ENCODE data around the gene SAP30BP.

Gene SAP30BP

GRCh38 chr17:75668489-75668888 is 1.4 kb downstream of the SAP30BP start:
- Histone ChIP-seq H3K4me2 (peak overlapping the region; percentile 86), H3K36me3 (ENCODE audit: insufficient read depth) (peaks cover 3% of the 10 kb centered on the region; the same call in 1 of the 2 replicates), H3K27me3 (ENCODE audit: insufficient read depth, low read depth) (no peaks in the 10 kb centered on the region), H3K79me2 (ENCODE audit: insufficient read depth, low read depth) (peaks cover 50% of the 10 kb centered on the region), H3K4me1 (ENCODE audit: low read depth, poor library complexity, severe bottlenecking) (peaks cover 38% of the 10 kb centered on the region), H3K4me3 (IDR thresholded peaks at IDR 0.05; ENCODE audit: insufficient read depth, low read depth, low read length) (no peak overlapping the region), H3K9ac (no peak overlapping the region), H4K20me1 (ENCODE audit: insufficient read depth) (no peaks in the 10 kb centered on the region; the same call in 1 of the 2 replicates), H3K27ac (peak overlapping the region; percentile 47; the same call in 1 of the 2 replicates), H2AFZ (ENCODE audit: low read depth) (no peak overlapping the region)
- TF ChIP-seq, protein P1, sequence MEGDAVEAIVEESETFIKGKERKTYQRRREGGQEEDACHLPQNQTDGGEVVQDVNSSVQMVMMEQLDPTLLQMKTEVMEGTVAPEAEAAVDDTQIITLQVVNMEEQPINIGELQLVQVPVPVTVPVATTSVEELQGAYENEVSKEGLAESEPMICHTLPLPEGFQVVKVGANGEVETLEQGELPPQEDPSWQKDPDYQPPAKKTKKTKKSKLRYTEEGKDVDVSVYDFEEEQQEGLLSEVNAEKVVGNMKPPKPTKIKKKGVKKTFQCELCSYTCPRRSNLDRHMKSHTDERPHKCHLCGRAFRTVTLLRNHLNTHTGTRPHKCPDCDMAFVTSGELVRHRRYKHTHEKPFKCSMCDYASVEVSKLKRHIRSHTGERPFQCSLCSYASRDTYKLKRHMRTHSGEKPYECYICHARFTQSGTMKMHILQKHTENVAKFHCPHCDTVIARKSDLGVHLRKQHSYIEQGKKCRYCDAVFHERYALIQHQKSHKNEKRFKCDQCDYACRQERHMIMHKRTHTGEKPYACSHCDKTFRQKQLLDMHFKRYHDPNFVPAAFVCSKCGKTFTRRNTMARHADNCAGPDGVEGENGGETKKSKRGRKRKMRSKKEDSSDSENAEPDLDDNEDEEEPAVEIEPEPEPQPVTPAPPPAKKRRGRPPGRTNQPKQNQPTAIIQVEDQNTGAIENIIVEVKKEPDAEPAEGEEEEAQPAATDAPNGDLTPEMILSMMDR (conservative IDR thresholded peaks at IDR 0.05; ENCODE audit: low read depth, low read length) = no peak

GRCh38 chr17:75670868-75671267 is 3.7 kb downstream of the SAP30BP start:
- no peak overlapping the region for H2AFZ ChIP-seq (ENCODE audit: low read depth)
- no peaks in the 10 kb centered on the region; the same call in 1 of the 2 replicates for H4K20me1 ChIP-seq (ENCODE audit: insufficient read depth)
- peaks cover 50% of the 10 kb centered on the region for H3K79me2 ChIP-seq (ENCODE audit: insufficient read depth, low read depth)
- no peak overlapping the region for H3K4me2 ChIP-seq
- no peak overlapping the region for H3K27ac ChIP-seq
- TF ChIP-seq, protein P1 (conservative IDR thresholded peaks at IDR 0.05; ENCODE audit: low read depth, low read length) = no peak
- H3K36me3 ChIP-seq (ENCODE audit: insufficient read depth) = peaks cover 7% of the 10 kb centered on the region; the same call in 1 of the 2 replicates
- no peaks in the 10 kb centered on the region for H3K27me3 ChIP-seq (ENCODE audit: insufficient read depth, low read depth)
- no peak overlapping the region for H3K4me3 ChIP-seq (IDR thresholded peaks at IDR 0.05; ENCODE audit: insufficient read depth, low read depth, low read length)
- H3K4me1 ChIP-seq (ENCODE audit: low read depth, poor library complexity, severe bottlenecking) = peaks cover 38% of the 10 kb centered on the region
- no peak overlapping the region for H3K9ac ChIP-seq

DNA sequence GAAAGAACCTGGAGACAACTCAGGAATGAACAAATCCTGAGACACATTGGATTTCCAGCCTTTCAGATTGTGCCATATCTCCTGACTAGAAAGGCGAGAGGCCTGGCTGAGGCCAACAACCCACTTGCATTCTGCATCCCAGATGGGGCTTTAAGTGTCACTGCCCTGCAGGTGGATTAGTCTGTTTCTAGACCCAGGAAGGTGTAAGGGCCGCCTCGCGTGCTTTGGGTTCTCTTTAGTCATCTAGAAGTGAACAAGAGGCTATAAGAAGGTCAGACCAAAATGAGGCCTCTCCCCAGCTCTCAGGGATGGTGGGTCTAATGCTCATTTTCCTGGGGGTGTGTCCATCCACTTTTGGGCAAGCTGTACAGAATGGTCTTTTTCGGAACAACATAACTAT is 4.9 kb downstream of the SAP30BP start:
- H3K36me3 ChIP-seq (ENCODE audit: insufficient read depth) = peaks cover 9% of the 10 kb centered on the region; the same call in 1 of the 2 replicates
- no peaks in the 10 kb centered on the region; the same call in 1 of the 2 replicates for H4K20me1 ChIP-seq (ENCODE audit: insufficient read depth)
- H2AFZ ChIP-seq (ENCODE audit: low read depth) = no peak overlapping the region
- TF ChIP-seq, protein P1 (conservative IDR thresholded peaks at IDR 0.05; ENCODE audit: low read depth, low read length) = no peak
- no peak overlapping the region for H3K4me3 ChIP-seq (IDR thresholded peaks at IDR 0.05; ENCODE audit: insufficient read depth, low read depth, low read length)
- H3K79me2 ChIP-seq (ENCODE audit: insufficient read depth, low read depth) = peaks cover 57% of the 10 kb centered on the region
- no peak overlapping the region for H3K9ac ChIP-seq
- no peaks in the 10 kb centered on the region for H3K27me3 ChIP-seq (ENCODE audit: insufficient read depth, low read depth)
- H3K4me2 ChIP-seq = no peak overlapping the region
- no peak overlapping the region for H3K27ac ChIP-seq
- peaks cover 32% of the 10 kb centered on the region for H3K4me1 ChIP-seq (ENCODE audit: low read depth, poor library complexity, severe bottlenecking)

GRCh38 chr17:75673487-75673886 is 6.3 kb downstream of the SAP30BP start:
- no peaks in the 10 kb centered on the region; the same call in 1 of the 2 replicates for H4K20me1 ChIP-seq (ENCODE audit: insufficient read depth)

More at GRCh38 chr17:75673487-75673886, 6.3 kb downstream of the SAP30BP start:
- H3K27ac ChIP-seq = no peak overlapping the region
- peaks cover 26% of the 10 kb centered on the region for H3K4me1 ChIP-seq (ENCODE audit: low read depth, poor library complexity, severe bottlenecking)
- H2AFZ ChIP-seq (ENCODE audit: low read depth) = no peak overlapping the region
- TF ChIP-seq, protein P1 (conservative IDR thresholded peaks at IDR 0.05; ENCODE audit: low read depth, low read length) = no peak
- H3K79me2 ChIP-seq (ENCODE audit: insufficient read depth, low read depth) = peaks cover 43% of the 10 kb centered on the region
- no peak overlapping the region for H3K4me2 ChIP-seq
- no peaks in the 10 kb centered on the region for H3K27me3 ChIP-seq (ENCODE audit: insufficient read depth, low read depth)
- peaks cover 9% of the 10 kb centered on the region; the same call in 1 of the 2 replicates for H3K36me3 ChIP-seq (ENCODE audit: insufficient read depth)
- H3K9ac ChIP-seq = no peak overlapping the region
- no peak overlapping the region for H3K4me3 ChIP-seq (IDR thresholded peaks at IDR 0.05; ENCODE audit: insufficient read depth, low read depth, low read length)

Data from KMS-11 (cell line).